Endometrial microvascular endothelial cells (primary cell): ENCODE data around the gene FOLR3. TPM values are rescaled to one million over a fixed set of nuclear protein-coding genes. Genes with fewer than 3 reads are reported as not detected.
"Not testable (repeated sequence)": the region's sequence is repeated elsewhere in the genome, so short reads cannot be mapped to it uniquely, and the experiment has no call there.

Experiments used
- in situ Hi-C: cut with HindIII; loops from 2 replicates; pipeline ENCODE4 v1.10.0; 2017; ENCODE audit warnings: low sequenced_read_pairs, low pct_unique_long_range_greater_than_20kb; ENCODE audit errors: inconsistent ontology term
- total RNA-seq: library from RNA; depleted of rRNA; stranded (reverse); fragments of >200 nt; gene quantifications from one replicate; pipeline ENCODE4 v1.2.3, GENCODE V29; 2015; ENCODE audit errors: inconsistent ontology term

The FOLR3 gene
- total RNA-seq: not detected

GRCh38 chr11:72135473-72135872 lies at the start of gene FOLR3:
FOLR3 (plus strand) TSS chr11:72135725; CDS start chr11:72135953, 228 bp downstream.
- in situ Hi-C loops: not testable (repeated sequence)

- in situ Hi-C loops: no loop called here
Observed at GRCh38 chr11:72088076-72088808, 47.3 kb upstream of the FOLR3 start.

GRCh38 chr11:72091292-72091691 lies 44.2 kb upstream of the FOLR3 start:
- in situ Hi-C loops: no loop called here

- in situ Hi-C loops: no loop called here
Observed at GRCh38 chr11:72098741-72099140, 36.8 kb upstream of the FOLR3 start.

GRCh38 chr11:72100009-72100408 lies 35.5 kb upstream of the FOLR3 start:
- in situ Hi-C loops: no loop called here

- in situ Hi-C loops: no loop called here
Observed at GRCh38 chr11:72100462-72100861, 35.1 kb upstream of the FOLR3 start.

GRCh38 chr11:72102162-72102561 lies 33.4 kb upstream of the FOLR3 start:
- in situ Hi-C loops: no loop called here

- in situ Hi-C loops: no loop called here
Observed at GRCh38 chr11:72102631-72102945, 32.9 kb upstream of the FOLR3 start.

- in situ Hi-C loops: no loop called here
Observed at GRCh38 chr11:72102946-72103753, 32.4 kb upstream of the FOLR3 start, which contains the start of gene LAMTOR1. LAMTOR1 (minus strand) TSS chr11:72103297; CDS start chr11:72103224, 73 bp downstream.

- in situ Hi-C loops: no loop called here
Observed at GRCh38 chr11:72103754-72104167, 31.8 kb upstream of the FOLR3 start.

GRCh38 chr11:72105888-72106287 lies 29.6 kb upstream of the FOLR3 start, which contains the start of gene TOMT:
TOMT (plus strand) TSS chr11:72105924; CDS start chr11:72105952, 28 bp downstream.
- in situ Hi-C loops: no loop called here

GRCh38 chr11:72111300-72112142 lies 24.0 kb upstream of the FOLR3 start:
- in situ Hi-C loops: no loop called here

- in situ Hi-C loops: no loop called here
Observed at GRCh38 chr11:72112143-72112977, 23.2 kb upstream of the FOLR3 start, which contains the start of gene ANAPC15. ANAPC15 (minus strand) TSS chr11:72112695; CDS start chr11:72111276, 1,419 bp downstream.

GRCh38 chr11:72112978-72113808 lies 22.3 kb upstream of the FOLR3 start:
- in situ Hi-C loops: no loop called here

GRCh38 chr11:72114570-72114969 lies 21.0 kb upstream of the FOLR3 start:
- in situ Hi-C loops: no loop called here

- in situ Hi-C loops: no loop called here
Observed at GRCh38 chr11:72116019-72116755, 19.3 kb upstream of the FOLR3 start.

- in situ Hi-C loops: no loop called here
Observed at GRCh38 chr11:72119198-72119597, 16.3 kb upstream of the FOLR3 start.
